GM12878 (cell line): ENCODE data around the gene SUGCT. TPM values are rescaled to one million over a fixed set of nuclear protein-coding genes. Genes with fewer than 3 reads are reported as not detected.

Experiments
- ATAC-seq: fragments of 200-7000 bp; cut with Tn5 transposase; 3 replicates; pipeline ENCODE4 v1.9.1; 2020; ENCODE audit warnings: mild to moderate bottlenecking, moderate library complexity
- BruUV-seq: library from RNA; stranded (reverse); fragments of 400-500 nt; replicated peaks from 2 replicates; lab custom pipeline; 2021; lab: Mats Ljungman, UMichigan
- CTCF ChIA-PET: fragments of 300-600 bp; sonication (Branson Sonifier 250); formaldehyde crosslinking; extraction: SDS; loops from one replicate; lab custom pipeline; 2021; ENCODE audit warnings: inconsistent platforms; lab: Yijun Ruan, JAX
- POLR2A ChIA-PET: fragments of 350-600 bp; formaldehyde crosslinking; extraction: SDS; loops from one replicate; lab custom pipeline; 2021; ENCODE audit warnings: inconsistent platforms; lab: Charles Lee
- RAD21 ChIA-PET: fragments of 300-600 bp; sonication (Branson Sonifier 250); formaldehyde crosslinking; loops from one replicate; lab custom pipeline; 2023; ENCODE audit warnings: antibody characterized with exemption; ENCODE audit not compliant: unreplicated experiment; lab: Charles Lee
- SMC1A ChIA-PET: fragments of 300-600 bp; sonication (Branson Sonifier 250); formaldehyde crosslinking; loops from one replicate; lab custom pipeline; 2023; ENCODE audit not compliant: unreplicated experiment, uncharacterized antibody; lab: Charles Lee
- DNase-seq: peaks from one replicate; pipeline ENCODE4 v3.0.0-alpha.2; 2011; ENCODE audit warnings: low read depth, low spot score
- FAIRE-seq: peaks from 3 replicates; lab custom pipeline; 2011; peaks lifted over from hg19 to GRCh38; lab: Jason Lieb, UNC
- H2AFZ ChIP-seq: 2 replicates; pipeline ENCODE4 v1.6.0; 2011; ENCODE audit warnings: low read depth, low read length, control low read depth; ENCODE audit not compliant: control insufficient read depth
- H3K27ac ChIP-seq: 2 replicates; pipeline ENCODE4 v1.5.1; 2011; ENCODE audit warnings: control low read depth; ENCODE audit not compliant: control insufficient read depth, insufficient read depth
- H3K27me3 ChIP-seq, 2 experiments: replicated peaks in 1 of 2; 2 replicates each; pipeline versions ENCODE4 v1.6.0 to v1.6.1; 2011; ENCODE audit warnings: low read length in 1 of 2; ENCODE audit not compliant: control insufficient read depth in 2 of 2, insufficient read depth in 2 of 2
- H3K36me3 ChIP-seq, 2 experiments: 2 replicates each; pipeline ENCODE4 v1.5.1; 2011; ENCODE audit warnings: low read length in 1 of 2; ENCODE audit not compliant: control insufficient read depth in 2 of 2, insufficient read depth in 2 of 2
- H3K4me1 ChIP-seq: 2 replicates; pipeline ENCODE4 v1.6.1; 2011; ENCODE audit warnings: mild to moderate bottlenecking, low read length, moderate library complexity, mixed read lengths; ENCODE audit not compliant: control insufficient read depth, insufficient read depth
- H3K4me2 ChIP-seq: 2 replicates; pipeline ENCODE4 v1.6.0; 2011; ENCODE audit warnings: control low read depth; ENCODE audit not compliant: control insufficient read depth, insufficient read depth
- H3K4me3 ChIP-seq: fragments of 200-600 bp; sonication (generic); 2 replicates; pipeline ENCODE4 v1.5.1; 2016
- H3K79me2 ChIP-seq: 2 replicates; pipeline ENCODE4 v1.6.0; 2011; ENCODE audit warnings: low read length; ENCODE audit not compliant: control insufficient read depth, insufficient read depth
- H3K9ac ChIP-seq: 2 replicates; pipeline ENCODE4 v1.8.0; 2011; ENCODE audit warnings: low read length, control low read depth, mixed read lengths; ENCODE audit not compliant: control insufficient read depth, insufficient read depth
- H3K9me3 ChIP-seq: replicated peaks from 3 replicates; pipeline ENCODE4 v1.5.1; 2011; ENCODE audit warnings: mild to moderate bottlenecking, low read length; ENCODE audit not compliant: control insufficient read depth, insufficient read depth
- H4K20me1 ChIP-seq: 2 replicates; pipeline ENCODE4 v1.6.0; 2011; ENCODE audit not compliant: control insufficient read depth, insufficient read depth
- ASH2L ChIP-seq: fragments of 300-600, 200-600 bp; sonication (generic); IDR thresholded peaks from 2 replicates; pipeline ENCODE4 v1.6.1; 2017; ENCODE audit warnings: low read depth, mild to moderate bottlenecking, borderline replicate concordance
- BHLHE40 ChIP-seq, 2 experiments: fragments of 450-650 bp in 1 of 2; IDR thresholded peaks; 2 replicates each; pipeline ENCODE4 v1.6.1; 2011 to 2017; ENCODE audit warnings: low read depth in 2 of 2, borderline replicate concordance in 1 of 2, improper control_type of control experiment in 1 of 2, low read length in 1 of 2, mild to moderate bottlenecking in 1 of 2
- CTCF ChIP-seq, 3 experiments: IDR thresholded peaks in 2 of 3; conservative IDR thresholded peaks in 1 of 3; 2 replicates each; pipeline ENCODE4 v1.5.1; 2011; ENCODE audit warnings: low read depth in 3 of 3, low read length in 3 of 3, mild to moderate bottlenecking in 3 of 3, control low read depth in 2 of 3, moderate library complexity in 2 of 3, inconsistent platforms in 1 of 3, mixed read lengths in 1 of 3; ENCODE audit not compliant: control insufficient read depth in 2 of 3, insufficient read depth in 1 of 3; ENCODE audit errors: extremely low read depth in 1 of 3
- ETV6 ChIP-seq, 2 experiments: fragments of 450-650 bp in 1 of 2; IDR thresholded peaks in 1 of 2; conservative IDR thresholded peaks in 1 of 2; 2 replicates each; pipeline ENCODE4 v1.6.1; 2014; ENCODE audit warnings: antibody characterized with exemption in 1 of 2, borderline replicate concordance in 1 of 2, low read depth in 1 of 2, mild to moderate bottlenecking in 1 of 2, moderate library complexity in 1 of 2
- HDAC6 ChIP-seq: fragments of 200-600 bp; sonication (generic); IDR thresholded peaks from one replicate; pipeline ENCODE4 v1.8.0; 2017; ENCODE audit warnings: antibody characterized with exemption; ENCODE audit not compliant: unreplicated experiment
- RELA ChIP-seq: fragments of 450-650 bp; IDR thresholded peaks from 2 replicates; pipeline ENCODE4 v1.8.0; 2014; ENCODE audit warnings: borderline replicate concordance; ENCODE audit not compliant: partially characterized antibody
- WGBS: methylation state at CpG from one replicate; pipeline ENCODE4 v1.1.6; 2016; ENCODE audit warnings: low lambda C conversion rate; ENCODE audit not compliant: insufficient replicate concordance, insufficient coverage; ENCODE audit errors: missing lambda C conversion rate; 5-methylcytosine and 5-hydroxymethylcytosine counted together
- in situ Hi-C: fragments of 300-500 bp; cut with MboI; formaldehyde crosslinking; loops from 9 replicates; pipeline ENCODE4 v1.14.3; 2018; ENCODE audit warnings: mixed read lengths
- intact Hi-C: fragments of 100-400 bp; cut with micrococcal nuclease; formaldehyde crosslinking; loops from one replicate; pipeline ENCODE4 v1.14.2; 2022; ENCODE audit not compliant: unreplicated experiment
- polyA plus RNA-seq, 11 experiments: library from polyadenylated mRNA; depleted of rRNA in 4 of 11; unstranded in 6 of 11; stranded (reverse) in 5 of 11; fragments of >200 nt; fragmentation: Nextera tagmentation in 4 of 11; fragmentation: Illumina TruSeq in 1 of 11; extraction: Ambion mirVana in 4 of 11; extraction: Trizol in 1 of 11; gene quantifications; 1 replicate in 1 of 11; 2 replicates in 10 of 11; pipeline versions ENCODE4 v1.2.1 to v1.2.3, GENCODE V29; 2011 to 2016; ENCODE audit warnings: inconsistent platforms in 2 of 11, missing spikeins in 2 of 11, low read depth in 1 of 11
- total RNA-seq, 4 experiments: library from RNA; depleted of rRNA in 3 of 4; stranded (reverse); fragments of >200 nt in 3 of 4; fragmentation: Illumina TruSeq in 1 of 4; extraction: Trizol in 1 of 4; gene quantifications; 2 replicates each; pipeline versions ENCODE4 v1.2.1 to v1.2.3, GENCODE V29; 2013 to 2021

The SUGCT gene
- total and polyA plus RNA-seq, 10 of the 15 experiments (the other 5 are each of a cell fraction or from before 2014, with no cell fraction given), result 0.08 to 1.2 (median 0.67) TPM; not detected in 1

- SMC1A ChIA-PET, result interaction anchor here (1.5 kb wide), 1 partner anchor 9 kb away, joined by 3 read pairs; no protein-coding TSS in a partner anchor
- CTCF ChIA-PET, result no interaction called here
- POLR2A ChIA-PET, result interaction anchor here (0.6 kb wide), 2 partner anchors 213 to 771 kb away, joined by 3 to 7 read pairs; no protein-coding TSS in a partner anchor
Measured at GRCh38 chr7:40786909-40787308, 652.1 kb downstream of the SUGCT start.

More at GRCh38 chr7:40786909-40787308, 652.1 kb downstream of the SUGCT start:
- H3K27me3 ChIP-seq, result no peaks in the 10 kb centered on the region
- H3K79me2 ChIP-seq, result no peaks in the 10 kb centered on the region
- RAD21 ChIA-PET, result no interaction called here
- WGBS, result 13% methylated on average over 1 of the region's 1 CpG
- no peaks in the 10 kb centered on the region for H3K4me1 ChIP-seq
- no peak overlapping the region for H3K4me2 ChIP-seq
- no peaks in the 10 kb centered on the region for H3K36me3 ChIP-seq
- H4K20me1 ChIP-seq, result no peaks in the 10 kb centered on the region
- in situ Hi-C loops, result no loop called here
- no peak for FAIRE-seq
- no peak overlapping the region for H3K4me3 ChIP-seq
- no peak for TF ChIP-seq CTCF (IDR thresholded peaks at IDR 0.05 in 2 of 3, conservative IDR thresholded peaks at IDR 0.05 in 1 of 3; ENCODE audit: control insufficient read depth in 2 of 3, extremely low read depth in 1 of 3, insufficient read depth in 1 of 3, low read depth in 3 of 3, low read length in 3 of 3)
- no peak for TF ChIP-seq RELA
- TF ChIP-seq ETV6 (conservative IDR thresholded peaks at IDR 0.05 in 1 of 2, IDR thresholded peaks at IDR 0.05 in 1 of 2; ENCODE audit: borderline replicate concordance in 1 of 2, low read depth in 1 of 2), result no peak
- TF ChIP-seq HDAC6, result no peak
- no peak for TF ChIP-seq BHLHE40 (IDR thresholded peaks at IDR 0.05; ENCODE audit: borderline replicate concordance in 1 of 2, low read depth in 2 of 2, low read length in 1 of 2)
- no peak for TF ChIP-seq ASH2L
- TF ChIP-seq, all 136 proteins: peak for 0
- no TSS peak for BruUV-seq
- Histone ChIP-seq H3K9me3 (no peaks in the 10 kb centered on the region), H3K27ac (no peak overlapping the region), H2AFZ (no peak overlapping the region), H3K9ac (no peak overlapping the region)
- intact Hi-C loops, result no loop called here
- ATAC-seq (peak; percentile 68), DNase-seq (no peak)
